ENCODE results near the gene FOXI1. TPM values are rescaled to one million over a fixed set of nuclear protein-coding genes. Genes with fewer than 3 reads are reported as not detected.

The FOXI1 gene
- total RNA-seq, 1 donor from 2014 or later: not detected

DNA sequence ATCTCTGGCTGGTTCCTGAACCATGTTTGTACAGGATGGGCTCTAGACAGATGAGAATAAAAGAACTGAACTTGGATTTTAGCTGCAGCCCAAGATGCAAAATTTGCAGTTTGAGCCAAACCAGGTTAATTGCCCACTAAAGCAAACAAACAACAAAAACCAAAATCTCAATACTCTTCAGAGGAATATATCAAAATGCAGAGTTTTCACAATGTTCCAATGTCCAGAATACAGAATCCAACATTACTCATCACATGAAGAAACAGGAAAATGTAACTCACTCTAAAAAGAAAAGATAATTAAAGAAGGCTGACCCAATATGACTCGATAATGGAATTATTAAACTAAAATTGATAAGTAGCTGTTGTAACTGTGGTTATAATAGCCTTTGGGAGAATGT lies 20.4 kb downstream of the FOXI1 start:
- DNase-seq (ENCODE audit: low read depth): no peak
- no peak overlapping the region for H3K4me3 ChIP-seq (ENCODE audit: low read depth, low read length)
- TF ChIP-seq, protein P1, sequence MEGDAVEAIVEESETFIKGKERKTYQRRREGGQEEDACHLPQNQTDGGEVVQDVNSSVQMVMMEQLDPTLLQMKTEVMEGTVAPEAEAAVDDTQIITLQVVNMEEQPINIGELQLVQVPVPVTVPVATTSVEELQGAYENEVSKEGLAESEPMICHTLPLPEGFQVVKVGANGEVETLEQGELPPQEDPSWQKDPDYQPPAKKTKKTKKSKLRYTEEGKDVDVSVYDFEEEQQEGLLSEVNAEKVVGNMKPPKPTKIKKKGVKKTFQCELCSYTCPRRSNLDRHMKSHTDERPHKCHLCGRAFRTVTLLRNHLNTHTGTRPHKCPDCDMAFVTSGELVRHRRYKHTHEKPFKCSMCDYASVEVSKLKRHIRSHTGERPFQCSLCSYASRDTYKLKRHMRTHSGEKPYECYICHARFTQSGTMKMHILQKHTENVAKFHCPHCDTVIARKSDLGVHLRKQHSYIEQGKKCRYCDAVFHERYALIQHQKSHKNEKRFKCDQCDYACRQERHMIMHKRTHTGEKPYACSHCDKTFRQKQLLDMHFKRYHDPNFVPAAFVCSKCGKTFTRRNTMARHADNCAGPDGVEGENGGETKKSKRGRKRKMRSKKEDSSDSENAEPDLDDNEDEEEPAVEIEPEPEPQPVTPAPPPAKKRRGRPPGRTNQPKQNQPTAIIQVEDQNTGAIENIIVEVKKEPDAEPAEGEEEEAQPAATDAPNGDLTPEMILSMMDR (conservative IDR thresholded peaks at IDR 0.05; ENCODE audit: low read depth, low read length): no peak

DNA sequence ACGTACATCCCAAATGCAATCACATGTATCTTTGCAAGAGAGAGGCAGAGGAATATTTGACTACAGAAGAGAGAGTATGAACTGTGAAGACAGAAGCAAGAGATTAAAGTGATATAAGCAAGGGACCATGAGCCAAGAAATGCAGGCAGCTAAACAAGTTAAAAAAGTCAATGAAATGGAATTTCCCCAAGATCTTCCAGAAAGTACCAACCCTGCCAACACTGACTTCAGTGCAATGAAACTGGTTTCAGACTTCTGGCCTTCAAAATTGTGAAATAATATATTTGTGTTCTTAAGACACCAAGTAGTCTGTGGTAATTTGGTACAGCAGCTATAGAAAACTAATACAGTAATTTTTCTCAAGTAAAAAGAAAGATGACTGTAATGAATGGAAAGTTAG lies 20.9 kb downstream of the FOXI1 start:
- H3K4me3 ChIP-seq (ENCODE audit: low read depth, low read length): no peak overlapping the region
- TF ChIP-seq, protein P1 (conservative IDR thresholded peaks at IDR 0.05; ENCODE audit: low read depth, low read length): no peak
- DNase-seq (ENCODE audit: low read depth): no peak

DNA sequence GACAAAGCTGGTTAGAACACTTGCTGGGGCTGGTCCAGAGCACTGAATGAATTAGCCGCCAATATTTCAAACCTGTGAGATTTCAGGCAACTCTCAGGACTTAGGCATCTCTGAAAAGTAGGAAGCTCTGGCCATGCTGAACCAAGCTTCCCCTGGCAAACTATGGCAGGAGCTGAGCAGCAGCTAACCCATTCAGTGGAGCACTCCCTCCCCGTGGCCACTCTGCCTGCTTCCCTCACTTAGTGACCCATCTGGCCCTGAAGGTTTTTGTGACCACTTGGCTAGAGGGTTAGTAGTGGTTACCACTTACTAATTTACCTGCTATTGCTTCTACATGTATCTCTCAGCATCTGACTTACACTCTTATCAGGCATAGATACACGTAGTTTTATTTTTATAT lies 25.5 kb downstream of the FOXI1 start:
- H3K4me3 ChIP-seq (ENCODE audit: low read depth, low read length): no peak overlapping the region
- no peak for DNase-seq (ENCODE audit: low read depth)
- TF ChIP-seq, protein P1 (conservative IDR thresholded peaks at IDR 0.05; ENCODE audit: low read depth, low read length): no peak

DNA sequence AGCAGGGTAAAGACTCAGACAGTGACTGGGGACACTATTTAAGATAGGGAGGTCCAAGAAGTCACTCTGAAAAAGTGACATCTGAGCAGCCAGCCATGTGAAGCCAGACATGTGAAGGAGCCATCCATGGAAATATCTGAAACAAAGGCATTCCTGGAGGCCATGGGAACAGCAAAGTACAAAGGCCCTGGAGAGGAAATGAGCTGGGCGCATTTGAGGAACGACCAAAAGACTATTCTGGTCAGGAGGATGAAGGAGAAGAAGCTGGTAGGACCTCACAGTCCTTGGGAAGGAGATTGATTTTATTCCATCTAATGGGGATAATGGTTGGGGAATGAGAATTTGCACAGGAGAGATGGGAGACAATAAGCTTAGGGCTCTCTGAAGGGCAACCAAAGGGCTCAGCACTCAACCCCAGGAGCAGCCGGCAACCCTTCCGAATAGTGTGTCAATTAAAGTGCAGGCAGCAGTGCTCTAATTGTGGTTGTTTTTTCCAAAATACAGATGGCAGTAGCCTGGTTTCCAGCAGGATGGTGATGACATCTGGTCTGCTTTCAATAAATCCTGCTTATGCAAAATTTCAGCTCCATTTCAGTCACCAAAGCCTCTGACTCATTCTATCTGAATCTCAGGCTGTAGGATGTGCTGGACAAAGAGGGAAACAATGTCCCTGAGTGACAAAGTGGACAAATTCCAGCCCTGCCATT lies 26.7 kb downstream of the FOXI1 start:
- no peak overlapping the region for H3K4me3 ChIP-seq (ENCODE audit: low read depth, low read length)
- DNase-seq (ENCODE audit: low read depth): no peak
- TF ChIP-seq, protein P1 (conservative IDR thresholded peaks at IDR 0.05; ENCODE audit: low read depth, low read length): no peak

DNA sequence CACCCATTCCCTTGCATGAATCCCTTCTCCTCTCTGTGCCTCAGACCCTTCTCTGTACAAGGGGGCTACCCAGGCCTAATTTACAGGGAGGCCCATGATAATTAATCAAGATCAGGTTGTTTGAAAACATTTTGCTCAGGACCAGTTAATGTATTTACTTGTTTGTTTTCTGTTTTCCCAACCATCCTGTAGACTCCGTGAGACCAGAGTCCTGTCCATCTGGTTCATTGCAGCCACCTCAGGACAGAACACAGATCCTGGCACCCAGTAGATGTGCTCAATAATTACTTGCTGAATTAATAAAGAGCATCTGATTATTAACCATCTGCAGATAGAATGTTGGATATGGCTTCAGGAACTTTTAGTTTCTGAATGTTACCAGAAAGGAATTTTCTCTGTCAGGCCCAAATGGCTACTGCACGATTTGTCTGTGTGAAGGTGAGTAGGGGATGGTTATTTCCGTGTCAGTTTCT lies 27.3 kb downstream of the FOXI1 start:
- no peak for DNase-seq (ENCODE audit: low read depth)
- no peak overlapping the region for H3K4me3 ChIP-seq (ENCODE audit: low read depth, low read length)
- TF ChIP-seq, protein P1 (conservative IDR thresholded peaks at IDR 0.05; ENCODE audit: low read depth, low read length): no peak

DNA sequence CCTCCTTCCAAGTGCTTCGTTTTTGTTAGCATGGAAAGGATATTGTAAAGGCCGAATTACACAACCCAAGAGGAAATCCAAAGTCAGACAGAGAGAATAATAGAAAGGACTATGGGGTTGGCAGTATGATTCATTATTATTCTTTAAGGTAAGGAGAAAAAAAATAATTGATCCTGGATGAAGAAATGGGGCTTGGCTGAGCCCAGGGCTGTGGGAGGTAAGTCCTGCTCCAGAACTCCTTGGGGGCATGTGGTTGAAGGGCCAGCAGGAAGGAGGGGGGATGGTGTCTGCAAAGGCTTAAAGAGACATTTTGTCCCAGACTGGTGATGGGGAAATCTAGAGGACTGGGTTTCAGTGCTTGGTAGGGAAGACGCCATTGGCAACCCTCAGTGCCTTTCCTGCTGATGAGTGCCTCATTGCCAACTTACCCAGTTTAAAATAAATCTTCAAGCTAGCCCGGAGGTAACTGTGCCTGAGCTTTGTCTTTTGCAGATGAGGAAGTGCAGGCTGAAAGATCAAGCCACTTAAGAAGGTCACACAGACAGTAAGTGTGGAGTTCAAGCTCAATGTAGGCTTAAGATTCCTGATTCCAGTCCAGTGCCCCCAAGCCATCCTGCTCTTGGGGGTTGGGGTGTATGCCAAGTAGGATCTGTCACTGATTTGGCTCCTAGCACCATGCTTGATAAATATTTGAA lies 30.2 kb downstream of the FOXI1 start:
- no peak overlapping the region for H3K4me3 ChIP-seq (ENCODE audit: low read depth, low read length)
- TF ChIP-seq, protein P1 (conservative IDR thresholded peaks at IDR 0.05; ENCODE audit: low read depth, low read length): no peak
- no peak for DNase-seq (ENCODE audit: low read depth)
